GM12891 (cell line): Measurements from ENCODE around the gene ALMS1.
"Not testable (repeated sequence)": the region's sequence is repeated elsewhere in the genome, so short reads cannot be mapped to it uniquely, and the experiment has no call there.

Source experiments
- DNase-seq: peaks from one replicate; pipeline ENCODE4 v3.0.0; 2011; ENCODE audit warnings: low spot score; ENCODE audit not compliant: insufficient read length
- FAIRE-seq: peaks from 2 replicates; lab custom pipeline; 2011; peaks lifted over from hg19 to GRCh38; lab: Jason Lieb, UNC
- PAX5 ChIP-seq: IDR thresholded peaks from 2 replicates; pipeline ENCODE4 v1.6.1; 2011; ENCODE audit warnings: low read length, moderate library complexity, mild to moderate bottlenecking; ENCODE audit not compliant: insufficient read depth, severe bottlenecking
- POLR2A ChIP-seq: IDR thresholded peaks from 2 replicates; pipeline ENCODE4 v1.6.1; 2011; ENCODE audit warnings: low read depth, low read length, control low read depth
- POLR2AphosphoS5 ChIP-seq: IDR thresholded peaks from 2 replicates; pipeline ENCODE4 v1.6.1; 2011; ENCODE audit warnings: low read depth, low read length, control low read depth
- POU2F2 ChIP-seq: IDR thresholded peaks from 2 replicates; pipeline ENCODE4 v1.6.1; 2011; ENCODE audit warnings: low read depth, mild to moderate bottlenecking, control low read depth, low read length, moderate library complexity
- SPI1 ChIP-seq: IDR thresholded peaks from 2 replicates; pipeline ENCODE4 v1.6.1; 2011; ENCODE audit warnings: low read depth, low read length, control low read depth
- TAF1 ChIP-seq: IDR thresholded peaks from 2 replicates; pipeline ENCODE4 v1.6.1; 2011; ENCODE audit warnings: low read depth, low read length, control low read depth

The ALMS1 gene

GRCh38 chr2:73436019-73436418, 50.4 kb downstream of the ALMS1 start:
- TF ChIP-seq POU2F2, result no peak
- TF ChIP-seq POLR2AphosphoS5, result no peak
- TF ChIP-seq PAX5, result no peak
- FAIRE-seq (peak; percentile 13), DNase-seq (no peak)

GRCh38 chr2:73444202-73444601, 58.6 kb downstream of the ALMS1 start:
- DNase-seq (no peak), FAIRE-seq (no peak)
- TF ChIP-seq SPI1 (no peak), POLR2AphosphoS5 (no peak), TAF1 (no peak), POU2F2 (no peak), PAX5 (no peak), POLR2A (no peak)

- TF ChIP-seq TAF1 (no peak), POLR2AphosphoS5 (no peak), POU2F2 (no peak), PAX5 (no peak), POLR2A (no peak), SPI1 (no peak)
- DNase-seq (no peak), FAIRE-seq (no peak)
These were observed 63.2 kb downstream of the ALMS1 start for GRCh38 chr2:73448856-73449255.

GRCh38 chr2:73449404-73449803, 63.8 kb downstream of the ALMS1 start:
- DNase-seq (no peak), FAIRE-seq (no peak)
- no peak for TF ChIP-seq POLR2AphosphoS5
- no peak for TF ChIP-seq TAF1
- no peak for TF ChIP-seq POU2F2
- no peak for TF ChIP-seq SPI1
- TF ChIP-seq POLR2A, result no peak
- no peak for TF ChIP-seq PAX5

GRCh38 chr2:73451263-73451972, 65.8 kb downstream of the ALMS1 start:
- FAIRE-seq (peak; percentile 89), DNase-seq (peak; percentile 9)
- TF ChIP-seq TAF1 (no peak), POU2F2 (no peak), PAX5 (no peak), POLR2A (0 out of 2 replicates have a peak, but pooled peaks have one; percentile 28), POLR2AphosphoS5 (no peak), SPI1 (peak; percentile 37; the same call in 1 of the 2 replicates)

GRCh38 chr2:73457982-73458381, 72.3 kb downstream of the ALMS1 start:
- TF ChIP-seq PAX5 (no peak), POU2F2 (no peak), TAF1 (no peak), SPI1 (no peak), POLR2AphosphoS5 (no peak), POLR2A (no peak)
- FAIRE-seq (no peak), DNase-seq (no peak)

GRCh38 chr2:73462388-73462787, 76.8 kb downstream of the ALMS1 start:
- DNase-seq, FAIRE-seq: not testable (repeated sequence)

DNA sequence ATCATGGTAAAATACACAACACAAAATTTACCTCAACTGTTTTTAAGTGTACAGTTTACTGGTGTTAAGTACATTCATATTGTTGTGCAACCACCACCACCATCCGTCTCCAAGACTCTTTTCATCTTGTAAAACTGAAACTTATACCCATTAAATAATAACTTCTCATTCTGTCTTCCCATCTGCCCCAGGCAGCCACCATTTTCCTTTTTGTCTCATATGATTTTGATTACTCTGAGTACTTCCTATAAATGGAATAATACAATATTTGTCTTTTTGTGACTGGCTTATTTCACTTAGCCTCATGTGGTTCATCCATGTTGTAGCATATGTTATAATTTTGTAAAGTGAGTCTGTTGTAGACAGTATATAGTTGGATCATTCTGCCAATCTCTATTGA, 82.7 kb downstream of the ALMS1 start:
- DNase-seq (no peak), FAIRE-seq (no peak)
- TF ChIP-seq SPI1 (no peak), PAX5 (no peak), POU2F2 (no peak), POLR2AphosphoS5 (no peak)

DNA sequence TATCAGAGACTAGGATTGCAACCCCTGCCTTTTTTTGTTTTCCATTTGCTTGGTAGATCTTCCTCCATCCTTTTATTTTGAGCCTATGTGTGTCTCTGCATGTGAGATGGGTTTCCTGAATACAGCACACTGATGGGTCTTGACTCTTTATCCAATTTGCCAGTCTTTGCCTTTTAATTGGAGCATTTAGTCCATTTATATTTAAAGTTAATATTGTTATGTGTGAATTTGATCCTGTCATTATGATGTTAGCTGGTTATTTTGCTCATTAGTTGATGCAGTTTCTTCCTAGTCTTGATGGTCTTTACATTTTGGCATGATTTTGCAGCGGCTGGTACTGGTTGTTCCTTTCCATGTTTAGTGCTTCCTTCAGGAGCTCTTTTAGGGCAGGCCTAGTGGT, 98.2 kb downstream of the ALMS1 start:
- not testable (repeated sequence) for FAIRE-seq, DNase-seq

GRCh38 chr2:73487112-73487657, 101.5 kb downstream of the ALMS1 start:
- TF ChIP-seq TAF1 (no peak), POLR2A (no peak), POU2F2 (no peak)
- no peak for FAIRE-seq
- DNase-seq, result no peak

- TF ChIP-seq PAX5 (no peak), POLR2AphosphoS5 (no peak), POU2F2 (no peak), POLR2A (no peak), SPI1 (no peak), TAF1 (no peak)
- FAIRE-seq, result no peak
- no peak for DNase-seq
These were observed 102.4 kb downstream of the ALMS1 start for GRCh38 chr2:73488079-73488478.
